GM12878 (cell line): ENCODE data around the gene MBOAT7. TPM values are rescaled to one million over a fixed set of nuclear protein-coding genes. Genes with fewer than 3 reads are reported as not detected.

ENCODE experiments used
- ATAC-seq: fragments of 200-7000 bp; cut with Tn5 transposase; 3 replicates; pipeline ENCODE4 v1.9.1; 2020; ENCODE audit warnings: mild to moderate bottlenecking, moderate library complexity
- BruUV-seq: library from RNA; stranded (reverse); fragments of 400-500 nt; replicated peaks from 2 replicates; lab custom pipeline; 2021; lab: Mats Ljungman, UMichigan
- CTCF ChIA-PET: fragments of 300-600 bp; sonication (Branson Sonifier 250); formaldehyde crosslinking; extraction: SDS; loops from one replicate; lab custom pipeline; 2021; ENCODE audit warnings: inconsistent platforms; lab: Yijun Ruan, JAX
- POLR2A ChIA-PET: fragments of 350-600 bp; formaldehyde crosslinking; extraction: SDS; loops from one replicate; lab custom pipeline; 2021; ENCODE audit warnings: inconsistent platforms; lab: Charles Lee
- RAD21 ChIA-PET: fragments of 300-600 bp; sonication (Branson Sonifier 250); formaldehyde crosslinking; loops from one replicate; lab custom pipeline; 2023; ENCODE audit warnings: antibody characterized with exemption; ENCODE audit not compliant: unreplicated experiment; lab: Charles Lee
- SMC1A ChIA-PET: fragments of 300-600 bp; sonication (Branson Sonifier 250); formaldehyde crosslinking; loops from one replicate; lab custom pipeline; 2023; ENCODE audit not compliant: unreplicated experiment, uncharacterized antibody; lab: Charles Lee
- DNase-seq: peaks from one replicate; pipeline ENCODE4 v3.0.0-alpha.2; 2011; ENCODE audit warnings: low read depth, low spot score
- FAIRE-seq: peaks from 3 replicates; lab custom pipeline; 2011; peaks lifted over from hg19 to GRCh38; lab: Jason Lieb, UNC
- H2AFZ ChIP-seq: 2 replicates; pipeline ENCODE4 v1.6.0; 2011; ENCODE audit warnings: low read depth, low read length, control low read depth; ENCODE audit not compliant: control insufficient read depth
- H3K27ac ChIP-seq: 2 replicates; pipeline ENCODE4 v1.5.1; 2011; ENCODE audit warnings: control low read depth; ENCODE audit not compliant: control insufficient read depth, insufficient read depth
- H3K27me3 ChIP-seq, 2 experiments: replicated peaks in 1 of 2; 2 replicates each; pipeline versions ENCODE4 v1.6.0 to v1.6.1; 2011; ENCODE audit warnings: low read length in 1 of 2; ENCODE audit not compliant: control insufficient read depth in 2 of 2, insufficient read depth in 2 of 2
- H3K36me3 ChIP-seq, 2 experiments: 2 replicates each; pipeline ENCODE4 v1.5.1; 2011; ENCODE audit warnings: low read length in 1 of 2; ENCODE audit not compliant: control insufficient read depth in 2 of 2, insufficient read depth in 2 of 2
- H3K4me1 ChIP-seq: 2 replicates; pipeline ENCODE4 v1.6.1; 2011; ENCODE audit warnings: mild to moderate bottlenecking, low read length, moderate library complexity, mixed read lengths; ENCODE audit not compliant: control insufficient read depth, insufficient read depth
- H3K4me2 ChIP-seq: 2 replicates; pipeline ENCODE4 v1.6.0; 2011; ENCODE audit warnings: control low read depth; ENCODE audit not compliant: control insufficient read depth, insufficient read depth
- H3K4me3 ChIP-seq: fragments of 200-600 bp; sonication (generic); 2 replicates; pipeline ENCODE4 v1.5.1; 2016
- H3K79me2 ChIP-seq: 2 replicates; pipeline ENCODE4 v1.6.0; 2011; ENCODE audit warnings: low read length; ENCODE audit not compliant: control insufficient read depth, insufficient read depth
- H3K9ac ChIP-seq: 2 replicates; pipeline ENCODE4 v1.8.0; 2011; ENCODE audit warnings: low read length, control low read depth, mixed read lengths; ENCODE audit not compliant: control insufficient read depth, insufficient read depth
- H3K9me3 ChIP-seq: replicated peaks from 3 replicates; pipeline ENCODE4 v1.5.1; 2011; ENCODE audit warnings: mild to moderate bottlenecking, low read length; ENCODE audit not compliant: control insufficient read depth, insufficient read depth
- H4K20me1 ChIP-seq: 2 replicates; pipeline ENCODE4 v1.6.0; 2011; ENCODE audit not compliant: control insufficient read depth, insufficient read depth
- CEBPB ChIP-seq, 2 experiments: fragments of 150-350 bp in 1 of 2; IDR thresholded peaks; 2 replicates each; pipeline ENCODE4 v1.6.1; 2012 to 2014; ENCODE audit warnings: low read depth in 2 of 2, low read length in 2 of 2, borderline replicate concordance in 1 of 2, inconsistent platforms in 1 of 2
- HSF1 ChIP-seq: fragments of 150-350 bp; IDR thresholded peaks from 2 replicates; pipeline ENCODE4 v1.6.1; 2014; ENCODE audit warnings: mild to moderate bottlenecking, low read depth, low read length
- MEF2B ChIP-seq: fragments of 450-650 bp; IDR thresholded peaks from 2 replicates; pipeline ENCODE4 v1.6.1; 2018; ENCODE audit warnings: mild to moderate bottlenecking, moderate library complexity; ENCODE audit not compliant: partially characterized antibody, poor library complexity, severe bottlenecking
- MTA2 ChIP-seq: fragments of 450-650 bp; IDR thresholded peaks from 2 replicates; pipeline ENCODE4 v1.6.1; 2016; ENCODE audit warnings: low read depth, mild to moderate bottlenecking, moderate library complexity
- NR2F1 ChIP-seq: fragments of 450-650 bp; conservative IDR thresholded peaks from 2 replicates; pipeline ENCODE4 v1.6.1; 2017; ENCODE audit warnings: mild to moderate bottlenecking
- PML ChIP-seq: IDR thresholded peaks from 2 replicates; pipeline ENCODE4 v1.6.1; 2012; ENCODE audit warnings: low read length, inconsistent platforms
- RUNX3 ChIP-seq: IDR thresholded peaks from 2 replicates; pipeline ENCODE4 v1.6.1; 2012; ENCODE audit warnings: low read length, inconsistent platforms
- SPI1 ChIP-seq: IDR thresholded peaks from 2 replicates; pipeline ENCODE4 v1.6.1; 2011; ENCODE audit warnings: low read depth, mild to moderate bottlenecking, low read length, moderate library complexity, borderline replicate concordance; ENCODE audit not compliant: insufficient read depth
- STAT1 ChIP-seq: fragments of 450-650 bp; conservative IDR thresholded peaks from 2 replicates; pipeline ENCODE4 v1.6.1; 2014; ENCODE audit warnings: antibody characterized with exemption, mild to moderate bottlenecking
- TARDBP ChIP-seq: IDR thresholded peaks from 2 replicates; pipeline ENCODE4 v1.6.1; 2016; ENCODE audit warnings: borderline replicate concordance
- ZNF24 ChIP-seq: fragments of 450-650 bp; IDR thresholded peaks from 2 replicates; pipeline ENCODE4 v1.6.1; 2017; ENCODE audit warnings: antibody characterized with exemption, mild to moderate bottlenecking
- ZSCAN29 ChIP-seq: fragments of 450-650 bp; IDR thresholded peaks from 2 replicates; pipeline ENCODE4 v1.6.1; 2017; ENCODE audit warnings: mild to moderate bottlenecking, moderate library complexity
- WGBS: methylation state at CpG from one replicate; pipeline ENCODE4 v1.1.6; 2016; ENCODE audit warnings: low lambda C conversion rate; ENCODE audit not compliant: insufficient replicate concordance, insufficient coverage; ENCODE audit errors: missing lambda C conversion rate; 5-methylcytosine and 5-hydroxymethylcytosine counted together
- in situ Hi-C: fragments of 300-500 bp; cut with MboI; formaldehyde crosslinking; loops from 9 replicates; pipeline ENCODE4 v1.14.3; 2018; ENCODE audit warnings: mixed read lengths
- intact Hi-C: fragments of 100-400 bp; cut with micrococcal nuclease; formaldehyde crosslinking; loops from one replicate; pipeline ENCODE4 v1.14.2; 2022; ENCODE audit not compliant: unreplicated experiment
- polyA plus RNA-seq, 11 experiments: library from polyadenylated mRNA; depleted of rRNA in 4 of 11; unstranded in 6 of 11; stranded (reverse) in 5 of 11; fragments of >200 nt; fragmentation: Nextera tagmentation in 4 of 11; fragmentation: Illumina TruSeq in 1 of 11; extraction: Ambion mirVana in 4 of 11; extraction: Trizol in 1 of 11; gene quantifications; 1 replicate in 1 of 11; 2 replicates in 10 of 11; pipeline versions ENCODE4 v1.2.1 to v1.2.3, GENCODE V29; 2011 to 2016; ENCODE audit warnings: inconsistent platforms in 2 of 11, missing spikeins in 2 of 11, low read depth in 1 of 11
- total RNA-seq, 4 experiments: library from RNA; depleted of rRNA in 3 of 4; stranded (reverse); fragments of >200 nt in 3 of 4; fragmentation: Illumina TruSeq in 1 of 4; extraction: Trizol in 1 of 4; gene quantifications; 2 replicates each; pipeline versions ENCODE4 v1.2.1 to v1.2.3, GENCODE V29; 2013 to 2021
- TF ChIP-seq, protein P1 (sequence below): fragments of 450-650 bp; IDR thresholded peaks from 2 replicates; pipeline ENCODE4 v1.6.1; 2017; ENCODE audit warnings: mild to moderate bottlenecking, moderate library complexity
- TF ChIP-seq, protein P2 (sequence below), 3 experiments: IDR thresholded peaks in 2 of 3; conservative IDR thresholded peaks in 1 of 3; 2 replicates each; pipeline ENCODE4 v1.5.1; 2011; ENCODE audit warnings: low read depth in 3 of 3, low read length in 3 of 3, mild to moderate bottlenecking in 3 of 3, control low read depth in 2 of 3, moderate library complexity in 2 of 3, inconsistent platforms in 1 of 3, mixed read lengths in 1 of 3; ENCODE audit not compliant: control insufficient read depth in 2 of 3, insufficient read depth in 1 of 3; ENCODE audit errors: extremely low read depth in 1 of 3

The MBOAT7 gene
- total and polyA plus RNA-seq, 10 of the 15 experiments (the other 5 are each of a cell fraction or from before 2014, with no cell fraction given): 0.69 to 44.5 (median 21.7) TPM

GRCh38 chr19:54172471-54173358 is 16.7 kb downstream of the MBOAT7 start, which contains the start of gene TMC4:
Gene TMC4, minus strand, starts transcription at chr19:54173160. Its CDS starts 43 bp downstream, at chr19:54173117.
- ATAC-seq: peak; percentile 40; the same call in 2 of the 3 replicates
- TF ChIP-seq STAT1: no peak
- TF ChIP-seq ZNF24: no peak
- TF ChIP-seq CEBPB (IDR thresholded peaks at IDR 0.05; ENCODE audit: borderline replicate concordance in 1 of 2, low read depth in 2 of 2, low read length in 2 of 2): no peak
- TF ChIP-seq RUNX3: 0 out of 2 replicates have a peak, but pooled peaks have one; percentile 11
- peak; percentile 81 for TF ChIP-seq MEF2B
- TF ChIP-seq, protein P1, sequence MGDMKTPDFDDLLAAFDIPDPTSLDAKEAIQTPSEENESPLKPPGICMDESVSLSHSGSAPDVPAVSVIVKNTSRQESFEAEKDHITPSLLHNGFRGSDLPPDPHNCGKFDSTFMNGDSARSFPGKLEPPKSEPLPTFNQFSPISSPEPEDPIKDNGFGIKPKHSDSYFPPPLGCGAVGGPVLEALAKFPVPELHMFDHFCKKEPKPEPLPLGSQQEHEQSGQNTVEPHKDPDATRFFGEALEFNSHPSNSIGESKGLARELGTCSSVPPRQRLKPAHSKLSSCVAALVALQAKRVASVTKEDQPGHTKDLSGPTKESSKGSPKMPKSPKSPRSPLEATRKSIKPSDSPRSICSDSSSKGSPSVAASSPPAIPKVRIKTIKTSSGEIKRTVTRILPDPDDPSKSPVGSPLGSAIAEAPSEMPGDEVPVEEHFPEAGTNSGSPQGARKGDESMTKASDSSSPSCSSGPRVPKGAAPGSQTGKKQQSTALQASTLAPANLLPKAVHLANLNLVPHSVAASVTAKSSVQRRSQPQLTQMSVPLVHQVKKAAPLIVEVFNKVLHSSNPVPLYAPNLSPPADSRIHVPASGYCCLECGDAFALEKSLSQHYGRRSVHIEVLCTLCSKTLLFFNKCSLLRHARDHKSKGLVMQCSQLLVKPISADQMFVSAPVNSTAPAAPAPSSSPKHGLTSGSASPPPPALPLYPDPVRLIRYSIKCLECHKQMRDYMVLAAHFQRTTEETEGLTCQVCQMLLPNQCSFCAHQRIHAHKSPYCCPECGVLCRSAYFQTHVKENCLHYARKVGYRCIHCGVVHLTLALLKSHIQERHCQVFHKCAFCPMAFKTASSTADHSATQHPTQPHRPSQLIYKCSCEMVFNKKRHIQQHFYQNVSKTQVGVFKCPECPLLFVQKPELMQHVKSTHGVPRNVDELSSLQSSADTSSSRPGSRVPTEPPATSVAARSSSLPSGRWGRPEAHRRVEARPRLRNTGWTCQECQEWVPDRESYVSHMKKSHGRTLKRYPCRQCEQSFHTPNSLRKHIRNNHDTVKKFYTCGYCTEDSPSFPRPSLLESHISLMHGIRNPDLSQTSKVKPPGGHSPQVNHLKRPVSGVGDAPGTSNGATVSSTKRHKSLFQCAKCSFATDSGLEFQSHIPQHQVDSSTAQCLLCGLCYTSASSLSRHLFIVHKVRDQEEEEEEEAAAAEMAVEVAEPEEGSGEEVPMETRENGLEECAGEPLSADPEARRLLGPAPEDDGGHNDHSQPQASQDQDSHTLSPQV: no peak
- TF ChIP-seq PML: no peak
- no peak for TF ChIP-seq NR2F1
- no peak for TF ChIP-seq ZSCAN29
- TF ChIP-seq, protein P2, sequence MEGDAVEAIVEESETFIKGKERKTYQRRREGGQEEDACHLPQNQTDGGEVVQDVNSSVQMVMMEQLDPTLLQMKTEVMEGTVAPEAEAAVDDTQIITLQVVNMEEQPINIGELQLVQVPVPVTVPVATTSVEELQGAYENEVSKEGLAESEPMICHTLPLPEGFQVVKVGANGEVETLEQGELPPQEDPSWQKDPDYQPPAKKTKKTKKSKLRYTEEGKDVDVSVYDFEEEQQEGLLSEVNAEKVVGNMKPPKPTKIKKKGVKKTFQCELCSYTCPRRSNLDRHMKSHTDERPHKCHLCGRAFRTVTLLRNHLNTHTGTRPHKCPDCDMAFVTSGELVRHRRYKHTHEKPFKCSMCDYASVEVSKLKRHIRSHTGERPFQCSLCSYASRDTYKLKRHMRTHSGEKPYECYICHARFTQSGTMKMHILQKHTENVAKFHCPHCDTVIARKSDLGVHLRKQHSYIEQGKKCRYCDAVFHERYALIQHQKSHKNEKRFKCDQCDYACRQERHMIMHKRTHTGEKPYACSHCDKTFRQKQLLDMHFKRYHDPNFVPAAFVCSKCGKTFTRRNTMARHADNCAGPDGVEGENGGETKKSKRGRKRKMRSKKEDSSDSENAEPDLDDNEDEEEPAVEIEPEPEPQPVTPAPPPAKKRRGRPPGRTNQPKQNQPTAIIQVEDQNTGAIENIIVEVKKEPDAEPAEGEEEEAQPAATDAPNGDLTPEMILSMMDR (IDR thresholded peaks at IDR 0.05 in 2 of 3, conservative IDR thresholded peaks at IDR 0.05 in 1 of 3; ENCODE audit: control insufficient read depth in 2 of 3, extremely low read depth in 1 of 3, insufficient read depth in 1 of 3, low read depth in 3 of 3, low read length in 3 of 3): peak in 2 of 3 experiments; percentile 10 to 20; a peak in 1 of 6 replicates
- TF ChIP-seq MTA2: no peak
- no peak for TF ChIP-seq SPI1
- TF ChIP-seq TARDBP: no peak
- no peak for TF ChIP-seq HSF1

More at GRCh38 chr19:54172471-54173358, 16.7 kb downstream of the MBOAT7 start, which contains the start of gene TMC4:
- FAIRE-seq: no peak
- Histone ChIP-seq H3K9me3 (no peaks in the 10 kb centered on the region), H3K4me1 (no peaks in the 10 kb centered on the region), H3K36me3 (no peaks in the 10 kb centered on the region), H3K27ac (no peak within 1 kb of the TSS), H4K20me1 (no peaks in the 10 kb centered on the region), H3K4me2 (no peak within 1 kb of the TSS), H3K9ac (no peak within 1 kb of the TSS), H3K27me3 (no peaks in the 10 kb centered on the region), H3K79me2 (no peaks in the 10 kb centered on the region), H3K4me3 (no peak within 1 kb of the TSS), H2AFZ (no peak within 1 kb of the TSS)
- RAD21 ChIA-PET: no interaction called here
- CTCF ChIA-PET: interaction anchor here (1.0 to 1.4 kb wide), 3 partner anchors 17 to 65 kb away, joined by 3 to 5 read pairs (median 4); partner anchors contain the start of genes CNOT3 and MBOAT7
- DNase-seq: no peak
- SMC1A ChIA-PET: interaction anchor here (1.3 kb wide), 1 partner anchor 218 kb away, joined by 4 read pairs; no protein-coding TSS in a partner anchor
- 14% methylated on average over 11 of the region's 13 CpGs for WGBS
- in situ Hi-C loops: no loop called here
- BruUV-seq: no TSS peak
- intact Hi-C loops: no loop called here
- POLR2A ChIA-PET: no interaction called here
